Keratinocyte (primary cell): ENCODE results near the gene CDCP1. TPM values are rescaled to one million over a fixed set of nuclear protein-coding genes. Genes with fewer than 3 reads are reported as not detected.
A peak's percentile ranks its signal among the peaks of the same experiment; 100 is the strongest.

ENCODE experiments used
- DNase-seq: peaks from one replicate; pipeline ENCODE4 v3.0.0-alpha.2; 2011; ENCODE audit warnings: low read depth, missing footprints, low spot score
- FAIRE-seq: peaks from 2 replicates; lab custom pipeline; 2011; peaks lifted over from hg19 to GRCh38; lab: Jason Lieb, UNC
- H2AFZ ChIP-seq: 2 replicates; pipeline ENCODE4 v1.6.0; 2012; ENCODE audit warnings: low read length, control low read depth, inconsistent platforms; ENCODE audit not compliant: control insufficient read depth
- H3K27ac ChIP-seq: 2 replicates; pipeline ENCODE4 v1.5.1; 2011; ENCODE audit warnings: low read length; ENCODE audit not compliant: control insufficient read depth, insufficient read depth
- H3K27me3 ChIP-seq: 3 replicates; pipeline ENCODE4 v1.6.0; 2011; ENCODE audit warnings: low read length; ENCODE audit not compliant: control insufficient read depth, insufficient read depth; ENCODE audit errors: extremely low read depth
- H3K36me3 ChIP-seq, 2 experiments: 2 replicates in 1 of 2; 3 replicates in 1 of 2; pipeline ENCODE4 v1.5.1; 2011; ENCODE audit warnings: low read length in 2 of 2, mild to moderate bottlenecking in 1 of 2; ENCODE audit not compliant: control insufficient read depth in 2 of 2, insufficient read depth in 2 of 2; ENCODE audit errors: extremely low read depth in 1 of 2
- H3K4me1 ChIP-seq: 3 replicates; pipeline ENCODE4 v1.5.1; 2011; ENCODE audit warnings: low read length; ENCODE audit not compliant: control insufficient read depth, insufficient read depth; ENCODE audit errors: extremely low read depth
- H3K4me2 ChIP-seq: 3 replicates; pipeline ENCODE4 v1.6.0; 2011; ENCODE audit warnings: low read depth, low read length; ENCODE audit not compliant: control insufficient read depth, insufficient read depth; ENCODE audit errors: extremely low read depth
- H3K4me3 ChIP-seq, 3 experiments: fragments of 200-600 bp in 1 of 3; sonication (generic) in 1 of 3; 2 replicates in 2 of 3; 3 replicates in 1 of 3; pipeline ENCODE4 v1.5.1; 2011 to 2016; ENCODE audit warnings: low read length in 3 of 3, mild to moderate bottlenecking in 3 of 3, control low read depth in 2 of 3, inconsistent platforms in 1 of 3, low read depth in 1 of 3, mixed read lengths in 1 of 3, mixed run types in 1 of 3, moderate library complexity in 1 of 3; ENCODE audit not compliant: control insufficient read depth in 2 of 3, insufficient read depth in 2 of 3; ENCODE audit errors: extremely low read depth in 1 of 3
- H3K79me2 ChIP-seq: 2 replicates; pipeline ENCODE4 v1.6.0; 2012; ENCODE audit warnings: low read length; ENCODE audit not compliant: control insufficient read depth, insufficient read depth
- H3K9ac ChIP-seq: 3 replicates; pipeline ENCODE4 v1.6.0; 2011; ENCODE audit warnings: low read length; ENCODE audit not compliant: control insufficient read depth, insufficient read depth; ENCODE audit errors: extremely low read depth
- H3K9me1 ChIP-seq: 3 replicates; pipeline ENCODE4 v1.6.0; 2011; ENCODE audit warnings: low read length; ENCODE audit not compliant: control insufficient read depth, insufficient read depth; ENCODE audit errors: extremely low read depth
- H3K9me3 ChIP-seq: 2 replicates; pipeline ENCODE4 v1.5.1; 2012; ENCODE audit warnings: low read depth, low read length; ENCODE audit not compliant: control insufficient read depth
- H4K20me1 ChIP-seq: 3 replicates; pipeline ENCODE4 v1.6.0; 2011; ENCODE audit warnings: low read length; ENCODE audit not compliant: control insufficient read depth, insufficient read depth; ENCODE audit errors: extremely low read depth
- EZH2 ChIP-seq: IDR thresholded peaks from one replicate; pipeline ENCODE4 v1.6.1; 2012; ENCODE audit warnings: inconsistent platforms, mild to moderate bottlenecking, low read length, moderate library complexity
- dilution Hi-C: fragments of 300-500 bp; cut with MboI; formaldehyde crosslinking; loops from one replicate; pipeline ENCODE4 v1.7.0; 2020; ENCODE audit warnings: low sequenced_read_pairs; ENCODE audit not compliant: extremely low pct_ligation_motif_present
- polyA plus RNA-seq, 5 experiments: library from polyadenylated mRNA; depleted of rRNA in 3 of 5; stranded (reverse) in 3 of 5; stranded (forward) in 1 of 5; unstranded in 1 of 5; fragments of >200 nt; gene quantifications; 1 replicate in 1 of 5; 2 replicates in 3 of 5; 3 replicates in 1 of 5; pipeline versions ENCODE4 v1.2.1 to v1.2.3, GENCODE V29; 2011 to 2012; ENCODE audit warnings: missing spikeins in 2 of 5, low read depth in 1 of 5, low replicate concordance in 1 of 5
- TF ChIP-seq, protein P1 (sequence below), 3 experiments: IDR thresholded peaks in 1 of 3; conservative IDR thresholded peaks in 1 of 3; optimal IDR thresholded peaks in 1 of 3; 2 replicates in 2 of 3; 3 replicates in 1 of 3; pipeline versions ENCODE3 to v1.5.1; 2011; ENCODE audit warnings: low read length in 3 of 3, mild to moderate bottlenecking in 3 of 3, moderate library complexity in 2 of 3, control low read depth in 1 of 3, inconsistent platforms in 1 of 3; ENCODE audit not compliant: insufficient read depth in 2 of 3; ENCODE audit errors: extremely low read depth in 1 of 3

CDCP1 gene
- polyA plus RNA-seq, 1 donor (not counting 4 experiments of a cell fraction or from before 2014, with no cell fraction given), result 85.8 TPM

DNA sequence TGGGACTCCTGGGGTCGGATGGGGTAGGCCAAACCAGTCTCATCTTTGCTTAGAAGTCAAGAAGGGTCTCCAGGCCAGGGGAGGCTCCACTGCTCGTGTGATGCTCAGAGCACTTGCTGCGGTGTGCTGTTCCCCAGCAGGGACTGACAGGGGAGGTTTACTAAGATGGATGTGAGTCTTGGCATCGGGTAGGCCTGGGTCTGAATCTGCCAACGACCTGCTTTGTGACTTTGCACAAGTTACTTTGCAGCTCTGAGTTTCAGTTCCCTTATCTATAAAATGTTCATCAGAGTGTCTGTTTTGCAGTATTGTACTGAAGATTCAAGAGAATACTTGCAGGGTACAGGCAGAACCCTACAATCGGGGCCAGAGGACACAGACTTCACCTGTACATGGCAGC, 17.3 kb upstream of the CDCP1 start:
- no peak for FAIRE-seq
- H3K9me1 ChIP-seq, result no peaks in the 10 kb centered on the region

DNA sequence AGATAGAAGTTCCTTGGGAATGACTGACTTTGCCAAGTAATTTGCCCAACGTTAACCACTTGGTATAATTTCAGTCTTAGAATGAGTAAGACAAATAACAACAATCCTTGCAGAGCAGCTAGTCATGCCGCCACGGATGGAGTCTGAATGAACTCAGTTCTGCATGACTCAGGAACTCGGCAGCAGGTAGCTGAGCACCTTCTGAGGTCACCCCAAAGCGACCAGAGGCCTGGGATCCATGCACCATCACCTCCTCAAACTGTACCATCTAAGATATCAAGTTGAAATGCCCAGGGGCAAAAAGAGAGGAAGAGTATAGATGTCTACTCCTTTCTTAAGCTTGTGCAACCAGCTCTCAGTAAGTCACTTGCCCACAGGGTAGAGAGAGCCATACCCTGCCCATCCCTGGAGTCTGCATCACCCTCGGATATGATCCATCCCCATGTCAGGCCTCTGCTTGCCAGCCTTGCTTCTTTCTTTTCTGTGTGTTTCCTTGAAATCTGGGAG, 8.5 kb upstream of the CDCP1 start:
- Histone ChIP-seq H3K4me2 (peak overlapping the region; percentile 79), H4K20me1 (no peaks in the 10 kb centered on the region), H3K27ac (peak overlapping the region; percentile 77), H3K36me3 (no peaks in the 10 kb centered on the region), H3K9ac (no peak overlapping the region), H3K4me1 (peaks cover 22% of the 10 kb centered on the region), H3K9me1 (no peaks in the 10 kb centered on the region), H2AFZ (no peak overlapping the region), H3K79me2 (no peaks in the 10 kb centered on the region), H3K9me3 (no peaks in the 10 kb centered on the region), H3K4me3 (peak overlapping the region in 1 of 3 experiments; percentile 19), H3K27me3 (no peaks in the 10 kb centered on the region)
- DNase-seq (peak; percentile 84), FAIRE-seq (peak; percentile 99)
- no peak for TF ChIP-seq EZH2
- TF ChIP-seq, protein P1, sequence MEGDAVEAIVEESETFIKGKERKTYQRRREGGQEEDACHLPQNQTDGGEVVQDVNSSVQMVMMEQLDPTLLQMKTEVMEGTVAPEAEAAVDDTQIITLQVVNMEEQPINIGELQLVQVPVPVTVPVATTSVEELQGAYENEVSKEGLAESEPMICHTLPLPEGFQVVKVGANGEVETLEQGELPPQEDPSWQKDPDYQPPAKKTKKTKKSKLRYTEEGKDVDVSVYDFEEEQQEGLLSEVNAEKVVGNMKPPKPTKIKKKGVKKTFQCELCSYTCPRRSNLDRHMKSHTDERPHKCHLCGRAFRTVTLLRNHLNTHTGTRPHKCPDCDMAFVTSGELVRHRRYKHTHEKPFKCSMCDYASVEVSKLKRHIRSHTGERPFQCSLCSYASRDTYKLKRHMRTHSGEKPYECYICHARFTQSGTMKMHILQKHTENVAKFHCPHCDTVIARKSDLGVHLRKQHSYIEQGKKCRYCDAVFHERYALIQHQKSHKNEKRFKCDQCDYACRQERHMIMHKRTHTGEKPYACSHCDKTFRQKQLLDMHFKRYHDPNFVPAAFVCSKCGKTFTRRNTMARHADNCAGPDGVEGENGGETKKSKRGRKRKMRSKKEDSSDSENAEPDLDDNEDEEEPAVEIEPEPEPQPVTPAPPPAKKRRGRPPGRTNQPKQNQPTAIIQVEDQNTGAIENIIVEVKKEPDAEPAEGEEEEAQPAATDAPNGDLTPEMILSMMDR (optimal IDR thresholded peaks at IDR 0.05 in 1 of 3, IDR thresholded peaks at IDR 0.05 in 1 of 3, conservative IDR thresholded peaks at IDR 0.05 in 1 of 3; ENCODE audit: extremely low read depth in 1 of 3, insufficient read depth in 2 of 3, low read length in 3 of 3), result no peak
- dilution Hi-C loops, result no loop called here

More for the DNA sequence above, 17.3 kb upstream of the CDCP1 start:
- no peak overlapping the region for H3K9ac ChIP-seq
- DNase-seq, result no peak
- no peaks in the 10 kb centered on the region for H3K9me3 ChIP-seq
- no peaks in the 10 kb centered on the region for H4K20me1 ChIP-seq
- H3K79me2 ChIP-seq, result no peaks in the 10 kb centered on the region
- no peak for TF ChIP-seq EZH2
- TF ChIP-seq, protein P1 (optimal IDR thresholded peaks at IDR 0.05 in 1 of 3, IDR thresholded peaks at IDR 0.05 in 1 of 3, conservative IDR thresholded peaks at IDR 0.05 in 1 of 3; ENCODE audit: extremely low read depth in 1 of 3, insufficient read depth in 2 of 3, low read length in 3 of 3), result no peak
- peaks cover 33% of the 10 kb centered on the region for H3K4me1 ChIP-seq
- no peaks in the 10 kb centered on the region for H3K27me3 ChIP-seq
- dilution Hi-C loops, result no loop called here
- H3K4me3 ChIP-seq, result no peak overlapping the region
- no peak overlapping the region for H3K4me2 ChIP-seq
- no peak overlapping the region for H3K27ac ChIP-seq
- H3K36me3 ChIP-seq, result no peaks in the 10 kb centered on the region
- H2AFZ ChIP-seq, result no peak overlapping the region
